Activated gamma-delta T cell treated with Interleukin-2 at 50 U/mL for 16 hours (primary cell): ENCODE data around the gene ZNF286A.
"Not testable (repeated sequence)": the region's sequence is repeated elsewhere in the genome, so short reads cannot be mapped to it uniquely, and the experiment has no call there.

Experiments
- DNase-seq: peaks from one replicate; pipeline ENCODE4 v3.0.0-alpha.2; 2020

ZNF286A gene

GRCh38 chr17:15704239-15704638 lies 4.7 kb downstream of the ZNF286A start:
- DNase-seq, result not testable (repeated sequence)

GRCh38 chr17:15704813-15705212 lies 5.3 kb downstream of the ZNF286A start:
- DNase-seq, result not testable (repeated sequence)

DNA sequence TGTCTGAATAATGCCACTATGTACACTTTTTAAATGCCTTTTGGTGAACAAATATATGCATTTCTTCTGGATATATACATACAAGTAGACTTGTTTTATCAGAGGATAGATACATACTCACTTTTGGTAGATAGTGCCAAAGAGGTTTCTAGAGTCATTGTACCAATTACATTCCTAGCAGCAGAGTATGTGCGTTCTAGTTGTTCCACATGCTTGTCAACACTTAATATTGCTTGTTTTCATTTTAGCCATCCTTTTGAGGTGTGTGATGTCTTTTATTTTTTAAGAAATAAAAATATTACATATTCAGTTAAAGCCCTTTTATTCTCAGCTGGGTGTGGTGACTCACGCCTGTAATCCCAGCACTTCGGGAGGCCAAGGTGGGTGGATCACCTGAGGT lies 9.3 kb downstream of the ZNF286A start:
- not testable (repeated sequence) for DNase-seq

GRCh38 chr17:15716601-15717563 lies 17.3 kb downstream of the ZNF286A start:
- DNase-seq, result not testable (repeated sequence)

DNA sequence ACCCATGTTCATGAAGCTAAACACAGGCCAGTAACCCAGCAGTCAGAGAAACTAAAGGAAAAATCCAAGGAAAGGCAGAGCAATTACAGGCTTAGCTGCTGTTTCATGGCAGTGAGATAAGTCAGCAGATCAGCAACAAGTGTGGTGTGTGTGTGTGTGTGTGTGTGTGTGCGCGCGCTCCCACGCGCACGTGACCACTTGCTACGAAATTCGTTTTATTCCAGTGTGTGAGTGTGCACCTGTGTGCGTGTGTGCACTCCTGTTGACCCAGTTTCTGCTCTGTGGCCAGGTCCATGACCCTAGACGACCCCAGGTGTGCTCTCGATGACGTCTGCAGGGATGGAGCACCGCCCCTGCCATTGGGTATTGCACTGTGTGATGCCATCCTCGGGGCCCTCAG lies 31.0 kb downstream of the ZNF286A start:
- DNase-seq, result not testable (repeated sequence)

DNA sequence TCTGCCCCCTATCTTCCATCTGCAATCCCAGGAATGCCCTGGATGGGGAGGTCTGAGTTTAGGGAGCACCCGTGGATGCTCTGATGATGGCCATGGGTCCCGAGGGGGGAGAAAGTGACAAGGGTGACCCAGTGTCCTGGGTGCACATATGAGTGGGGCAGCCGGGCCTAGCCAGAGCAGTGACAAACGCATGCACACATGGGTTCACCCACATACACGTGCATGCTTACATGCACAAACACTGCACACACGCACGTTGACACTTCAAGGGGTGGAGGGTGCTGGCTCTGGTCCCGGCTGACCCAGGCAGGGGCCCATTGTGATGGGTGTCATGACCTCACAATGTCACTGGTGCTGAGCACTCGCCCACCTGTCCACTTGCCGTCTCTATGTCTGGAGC lies 32.3 kb downstream of the ZNF286A start, which contains the start of gene TBC1D26:
Gene TBC1D26 (plus strand): TSS at position 384 of the 400 bp plus-strand sequence. CDS start 3,066 bp downstream, outside the sequence.
- DNase-seq, result not testable (repeated sequence)

GRCh38 chr17:15733174-15733789 lies 33.7 kb downstream of the ZNF286A start:
- DNase-seq, result not testable (repeated sequence)

GRCh38 chr17:15736578-15736977 lies 37.0 kb downstream of the ZNF286A start:
- not testable (repeated sequence) for DNase-seq

GRCh38 chr17:15738066-15738465 lies 38.5 kb downstream of the ZNF286A start:
- DNase-seq, result no peak

- not testable (repeated sequence) for DNase-seq
Observed at GRCh38 chr17:15739259-15739658, 39.7 kb downstream of the ZNF286A start.

DNA sequence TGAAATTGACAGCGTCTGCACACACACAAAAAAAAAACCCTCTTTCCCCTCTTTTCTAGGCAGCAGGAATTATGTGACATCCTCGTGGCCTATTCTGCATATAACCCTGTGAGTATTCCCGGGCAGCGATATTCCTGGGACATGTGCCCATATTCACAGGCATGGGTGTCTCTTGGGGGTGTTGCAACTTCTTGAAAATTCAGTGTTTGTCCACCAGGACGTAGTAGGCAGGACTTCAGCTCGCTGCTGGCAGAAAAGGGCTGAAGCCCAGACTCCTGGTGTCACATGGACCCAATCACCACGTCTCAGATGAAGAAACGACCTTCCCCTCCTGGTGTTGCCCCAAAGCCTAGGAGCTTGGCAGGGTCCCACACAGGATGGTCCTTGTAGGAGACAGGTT lies 40.5 kb downstream of the ZNF286A start:
- not testable (repeated sequence) for DNase-seq

- DNase-seq, result no peak
Observed at GRCh38 chr17:15740570-15741120, 41.1 kb downstream of the ZNF286A start.

GRCh38 chr17:15741624-15742023 lies 42.1 kb downstream of the ZNF286A start:
- no peak for DNase-seq

DNA sequence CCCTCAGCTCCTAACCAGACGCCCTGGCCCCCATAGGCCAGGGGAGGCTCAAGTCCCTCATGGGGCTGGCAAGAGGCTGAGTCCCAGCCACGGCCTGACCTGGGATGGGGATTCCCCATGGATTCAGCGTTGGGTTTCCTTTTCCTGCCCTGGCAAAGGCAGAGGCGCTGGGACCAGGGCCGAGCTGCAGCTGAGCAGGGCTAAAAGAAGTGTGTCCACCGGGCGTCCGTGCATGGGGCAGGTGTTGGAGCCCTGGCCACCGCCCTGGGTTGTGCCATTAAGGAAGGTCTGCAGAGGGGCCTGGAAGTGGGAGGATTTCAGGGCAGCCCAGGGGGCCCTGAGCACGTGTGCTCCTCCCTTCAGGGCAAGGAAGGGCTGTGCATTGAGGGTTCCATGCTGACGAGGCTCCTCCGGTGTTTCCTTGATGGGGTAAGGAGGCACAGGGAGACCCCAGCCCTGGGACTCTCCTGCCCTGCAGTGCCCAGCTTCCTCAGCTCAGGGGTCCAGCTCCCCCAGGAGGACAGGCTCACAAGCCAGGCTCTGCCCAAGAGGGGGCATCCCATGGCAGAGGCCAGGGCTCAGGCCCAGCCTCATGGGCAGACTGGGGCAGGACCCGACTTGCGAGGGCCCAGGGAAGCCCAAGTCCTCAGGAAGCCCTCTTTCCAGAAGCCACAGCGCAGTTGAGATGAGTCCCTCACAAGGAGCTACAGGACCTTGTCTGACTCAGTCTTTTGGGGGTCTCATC lies 42.7 kb downstream of the ZNF286A start:
- no peak for DNase-seq

DNA sequence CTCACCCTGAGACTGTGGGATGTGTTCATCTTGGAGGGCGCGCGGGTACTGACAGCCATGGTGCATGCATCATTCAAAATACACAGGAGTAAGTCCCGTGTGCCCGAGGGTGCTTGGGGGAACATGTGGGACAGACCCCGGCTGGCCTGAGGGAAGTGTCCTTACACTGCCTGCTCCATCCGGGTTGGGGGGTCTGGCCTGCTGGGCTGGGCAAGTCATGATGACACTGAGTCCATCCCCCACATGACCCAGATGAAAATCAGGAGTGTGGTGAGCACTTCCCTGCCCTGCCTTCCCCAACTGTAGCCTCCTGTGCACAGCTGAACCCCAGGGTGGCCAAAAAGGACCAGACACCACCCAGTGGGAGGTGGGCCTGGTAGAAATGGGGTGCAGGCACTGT lies 43.4 kb downstream of the ZNF286A start:
- DNase-seq, result no peak

DNA sequence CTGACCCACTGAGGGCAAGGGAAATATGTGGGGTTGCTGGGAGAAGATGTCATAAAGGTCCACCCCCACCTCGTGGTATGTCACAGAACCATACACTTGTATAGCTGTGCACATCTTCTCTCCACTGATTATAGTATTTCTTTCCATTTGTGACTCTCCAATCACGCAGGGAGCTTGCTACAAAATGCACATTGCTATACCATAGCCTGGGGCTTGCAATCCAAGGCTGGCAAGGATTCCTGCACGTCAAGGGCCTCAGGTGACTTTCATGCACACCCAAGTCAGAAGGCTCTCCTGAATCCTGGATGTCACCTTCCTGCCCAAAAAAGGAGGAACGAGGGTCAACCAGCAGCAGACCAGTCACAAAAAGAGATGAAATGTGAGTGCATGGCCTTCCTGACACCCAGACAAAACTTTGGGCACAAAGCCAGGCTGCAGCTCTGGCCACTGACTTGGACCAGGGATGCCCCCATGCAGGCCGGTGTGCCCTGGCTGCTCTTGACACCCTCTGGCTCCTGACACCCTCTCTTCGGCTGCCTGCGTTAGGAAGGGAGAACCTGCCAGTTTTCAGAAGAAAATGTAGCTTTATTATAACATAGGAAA lies 44.6 kb downstream of the ZNF286A start:
- DNase-seq, result no peak

DNA sequence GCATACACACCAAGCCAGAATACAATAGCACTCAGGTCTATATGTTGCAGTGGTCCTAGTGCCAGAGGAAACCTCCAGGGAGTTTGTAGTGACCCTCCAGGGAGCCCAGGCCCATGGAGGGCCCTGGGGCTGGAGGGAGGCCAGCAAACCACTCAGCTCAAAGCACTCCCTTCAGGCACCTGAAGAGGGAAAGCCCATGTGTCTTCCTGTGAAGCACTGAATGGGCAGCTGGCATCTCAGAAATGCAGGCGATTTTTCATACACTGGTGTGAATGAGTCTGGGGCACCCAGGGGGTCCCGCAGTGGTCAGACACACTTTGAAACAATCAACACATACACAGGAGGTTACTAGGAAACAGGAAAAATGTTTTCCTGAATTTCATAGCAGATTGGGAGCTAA lies 45.3 kb downstream of the ZNF286A start:
- DNase-seq, result no peak

- not testable (repeated sequence) for DNase-seq
Observed at GRCh38 chr17:15749403-15749802, 49.9 kb downstream of the ZNF286A start.

GRCh38 chr17:15768865-15769533 lies 69.4 kb downstream of the ZNF286A start:
- DNase-seq, result not testable (repeated sequence)
